ENCODE data around the gene CDC42. TPM values are rescaled to one million over a fixed set of nuclear protein-coding genes. Genes with fewer than 3 reads are reported as not detected.

Gene CDC42
- total and polyA plus RNA-seq, 2 of the 13 experiments (the other 11 are each of a cell fraction or from before 2014, with no cell fraction given) = 138 to 237 TPM

DNA sequence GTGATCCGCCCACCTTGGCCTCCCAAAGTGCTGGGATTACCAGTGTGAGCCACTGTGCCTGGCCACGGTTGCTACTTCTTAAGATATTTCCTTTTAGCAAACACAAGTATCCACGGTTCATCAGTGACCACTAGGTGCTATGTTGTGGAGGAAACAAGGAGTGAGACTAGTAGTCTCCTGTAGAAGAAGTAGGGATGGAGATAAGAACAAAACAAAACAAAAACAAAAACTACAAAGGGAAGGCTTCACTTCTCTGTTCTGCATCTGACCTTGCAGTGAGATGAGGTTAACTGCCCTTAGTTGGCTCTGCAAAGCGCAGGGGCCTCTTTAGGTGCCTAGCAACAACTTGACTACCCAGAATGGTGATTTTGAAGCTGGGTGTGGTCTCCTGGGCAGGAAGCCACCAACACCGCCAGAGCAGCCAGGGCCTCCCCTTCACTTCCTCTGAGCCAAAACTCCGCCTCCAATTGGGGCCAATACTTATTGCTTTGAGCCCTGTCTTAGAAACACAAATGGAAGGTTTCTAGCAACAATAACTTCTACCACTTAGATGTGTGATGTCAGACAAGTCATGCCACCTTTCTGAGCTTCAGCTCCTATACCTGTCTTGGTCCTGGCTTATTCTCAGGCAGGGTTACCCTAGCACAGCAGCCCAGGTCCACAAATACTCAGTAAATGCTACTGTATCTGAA, 12.8 kb upstream of the CDC42 start:
- H3K4me3 ChIP-seq (replicated peaks in 1 of 3; ENCODE audit: insufficient read depth in 1 of 3, low read depth in 2 of 3, low read length in 3 of 3) = no peak overlapping the region
- H3K79me2 ChIP-seq (ENCODE audit: insufficient read depth, low read length) = no peaks in the 10 kb centered on the region
- no peaks in the 10 kb centered on the region for H4K20me1 ChIP-seq (ENCODE audit: insufficient read depth, low read length)
- intact Hi-C loops (cut with micrococcal nuclease; ENCODE audit: unreplicated experiment) = no loop called here
- CTCF ChIA-PET (ENCODE audit: low intra/inter-chr PET ratio, low total read pairs) = no interaction called here
- no peak for DNase-seq (ENCODE audit: low spot score)
- no peak for TF ChIP-seq HOXA5 (CRISPR knock-in tag; IDR thresholded peaks at IDR 0.05)
- TF ChIP-seq GMEB1 (CRISPR knock-in tag; IDR thresholded peaks at IDR 0.05; ENCODE audit: borderline replicate concordance) = no peak
- TF ChIP-seq FOSL1 (CRISPR knock-in tag; IDR thresholded peaks at IDR 0.05; ENCODE audit: borderline replicate concordance) = no peak
- no peak for TF ChIP-seq BCLAF1 (IDR thresholded peaks at IDR 0.05)
- no peak for TF ChIP-seq ZNF329 (CRISPR knock-in tag; IDR thresholded peaks at IDR 0.05; ENCODE audit: low read depth)
- TF ChIP-seq ZNF792 (CRISPR knock-in tag; IDR thresholded peaks at IDR 0.05) = no peak
- no peak for TF ChIP-seq FOXA3 (CRISPR knock-in tag; IDR thresholded peaks at IDR 0.05)
- no peak for TF ChIP-seq ZFP37 (CRISPR knock-in tag; IDR thresholded peaks at IDR 0.05; ENCODE audit: borderline replicate concordance)
- no peak for TF ChIP-seq NRL (CRISPR knock-in tag; IDR thresholded peaks at IDR 0.05; ENCODE audit: borderline replicate concordance)
- H3K4me2 ChIP-seq (ENCODE audit: low read depth, low read length) = peak overlapping the region; percentile 41
- WGBS (ENCODE audit: low lambda C conversion rate) = 26% methylated on average over 6 of the region's 6 CpGs
- no TSS peak for BruUV-seq (replicated peaks)
- H3K9ac ChIP-seq (ENCODE audit: insufficient read depth, low read depth, low read length) = no peak overlapping the region
- FAIRE-seq = no peak
- peaks cover 37% of the 10 kb centered on the region for H3K4me1 ChIP-seq (ENCODE audit: insufficient read depth, low read length)
- no peak overlapping the region for H3K27ac ChIP-seq (ENCODE audit: extremely low read length, insufficient read depth, low read length)
- POLR2A ChIA-PET = interaction anchor here (0.8 to 2.6 kb wide), 5 partner anchors 9 to 15 kb away, joined by 3 to 10 read pairs (median 6); partner anchors contain the start of gene CDC42
- H3K9me3 ChIP-seq (ENCODE audit: low read length) = no peaks in the 10 kb centered on the region
- peak; percentile 67 for ATAC-seq
- H3K36me3 ChIP-seq (replicated peaks in 1 of 2; ENCODE audit: control insufficient read depth in 1 of 2, insufficient read depth in 2 of 2, low read length in 2 of 2) = no peaks in the 10 kb centered on the region
- H3K27me3 ChIP-seq (ENCODE audit: control insufficient read depth in 1 of 2, insufficient read depth in 2 of 2, low read length in 2 of 2) = no peaks in the 10 kb centered on the region
- in situ Hi-C loops (cut with HindIII; ENCODE audit: extremely low pct_ligation_motif_present, low pct_unique_long_range_greater_than_20kb) = no loop called here
- no peak overlapping the region for H2AFZ ChIP-seq (ENCODE audit: low read length)

Data from HepG2 (cell line).